ENCODE measurements around the gene NRIP3. TPM values are rescaled to one million over a fixed set of nuclear protein-coding genes. Genes with fewer than 3 reads are reported as not detected.

The NRIP3 gene
- total RNA-seq (2021) (1.1 and 2.1 TPM in 2 replicates), Bru-seq, nascent RNA (percentile 28 among the genes with signal in this experiment), BruChase-seq, experiment 1, labeled RNA remaining after a 2-hour chase (percentile 26 among the genes with signal in this experiment), BruChase-seq, experiment 2, labeled RNA remaining after a 6-hour chase (percentile 35 among the genes with signal in this experiment)
- long read RNA-seq, partial matches to known transcripts, result 0 of 3 reads
- long read RNA-seq, other reads (novel, unspliced or antisense), result 1 of 3 reads

DNA sequence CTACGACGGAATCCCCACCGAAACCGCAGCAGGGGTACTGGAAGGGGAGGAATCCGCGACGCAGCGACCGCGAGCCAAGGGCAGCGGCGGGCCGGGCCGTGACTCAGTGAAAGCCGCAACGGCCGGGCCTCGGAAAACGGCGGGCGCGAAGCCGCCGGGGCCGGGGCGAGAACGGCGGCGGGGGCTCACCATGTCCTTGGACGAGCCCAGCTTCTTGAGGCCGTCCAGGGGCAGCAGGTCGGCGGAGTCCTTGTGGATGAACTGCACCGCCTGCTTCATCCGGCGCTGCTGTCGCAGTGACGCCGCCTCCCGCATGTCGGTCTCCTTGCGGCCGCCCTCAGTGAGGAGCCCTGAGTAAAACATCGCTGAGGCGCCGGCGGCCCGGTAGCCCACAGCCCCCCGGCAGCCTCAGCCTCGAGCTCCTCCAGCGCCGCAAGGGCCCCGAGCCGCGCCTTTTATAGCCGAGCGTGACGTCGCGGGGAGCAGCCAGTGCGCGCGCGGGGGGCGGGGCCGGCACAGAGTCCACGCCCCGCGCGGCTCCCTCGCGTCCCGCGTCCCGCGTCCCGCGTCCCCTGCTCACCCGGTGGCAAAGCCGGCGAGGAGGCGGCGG, at the start of gene NRIP3:
Gene NRIP3, minus strand, starts transcription at position 429 of the 610 bp plus-strand sequence. Its CDS starts 66 bp downstream, at position 363.
- H3K27me3 ChIP-seq (ENCODE audit: insufficient read depth, low read depth), result peaks cover 20% of the 10 kb centered on the region
- ChIA-PET POLR2A (ENCODE audit: unreplicated experiment) (no interaction called here), CTCF (no interaction called here)
- no peak for TF ChIP-seq EZH2 (IDR thresholded peaks at IDR 0.05; ENCODE audit: low read depth)
- TF ChIP-seq, protein P1, sequence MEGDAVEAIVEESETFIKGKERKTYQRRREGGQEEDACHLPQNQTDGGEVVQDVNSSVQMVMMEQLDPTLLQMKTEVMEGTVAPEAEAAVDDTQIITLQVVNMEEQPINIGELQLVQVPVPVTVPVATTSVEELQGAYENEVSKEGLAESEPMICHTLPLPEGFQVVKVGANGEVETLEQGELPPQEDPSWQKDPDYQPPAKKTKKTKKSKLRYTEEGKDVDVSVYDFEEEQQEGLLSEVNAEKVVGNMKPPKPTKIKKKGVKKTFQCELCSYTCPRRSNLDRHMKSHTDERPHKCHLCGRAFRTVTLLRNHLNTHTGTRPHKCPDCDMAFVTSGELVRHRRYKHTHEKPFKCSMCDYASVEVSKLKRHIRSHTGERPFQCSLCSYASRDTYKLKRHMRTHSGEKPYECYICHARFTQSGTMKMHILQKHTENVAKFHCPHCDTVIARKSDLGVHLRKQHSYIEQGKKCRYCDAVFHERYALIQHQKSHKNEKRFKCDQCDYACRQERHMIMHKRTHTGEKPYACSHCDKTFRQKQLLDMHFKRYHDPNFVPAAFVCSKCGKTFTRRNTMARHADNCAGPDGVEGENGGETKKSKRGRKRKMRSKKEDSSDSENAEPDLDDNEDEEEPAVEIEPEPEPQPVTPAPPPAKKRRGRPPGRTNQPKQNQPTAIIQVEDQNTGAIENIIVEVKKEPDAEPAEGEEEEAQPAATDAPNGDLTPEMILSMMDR (conservative IDR thresholded peaks at IDR 0.05), result no peak
- no peaks in the 10 kb centered on the region for H4K20me1 ChIP-seq (ENCODE audit: insufficient read depth)
- no peak within 1 kb of the TSS for H3K27ac ChIP-seq
- peak in 1 of 2 experiments; percentile 38 for DNase-seq
- H3K9me3 ChIP-seq (ENCODE audit: insufficient read depth, low read depth), result no peaks in the 10 kb centered on the region
- H3K4me1 ChIP-seq (replicated peaks; ENCODE audit: insufficient read depth), result no peaks in the 10 kb centered on the region
- no TSS peak for BruUV-seq (replicated peaks)
- intact Hi-C loops (cut with micrococcal nuclease; ENCODE audit: unreplicated experiment), result no loop called here
- H3K79me2 ChIP-seq (ENCODE audit: low read depth), result no peaks in the 10 kb centered on the region
- H3K4me3 ChIP-seq, result peak within 1 kb of the TSS; percentile 35; the same call in 1 of the 2 replicates
- 0 out of 2 replicates have a peak within 1 kb of the TSS, but pooled peaks have one; percentile 48 for H2AFZ ChIP-seq
- H3K4me2 ChIP-seq, result peak within 1 kb of the TSS; percentile 64
- no peaks in the 10 kb centered on the region for H3K9me2 ChIP-seq (ENCODE audit: insufficient read depth)
- H3F3A ChIP-seq (ENCODE audit: insufficient read depth, low read depth), result no peaks in the 10 kb centered on the region
- H3K36me3 ChIP-seq (ENCODE audit: low read depth), result no peaks in the 10 kb centered on the region

DNA sequence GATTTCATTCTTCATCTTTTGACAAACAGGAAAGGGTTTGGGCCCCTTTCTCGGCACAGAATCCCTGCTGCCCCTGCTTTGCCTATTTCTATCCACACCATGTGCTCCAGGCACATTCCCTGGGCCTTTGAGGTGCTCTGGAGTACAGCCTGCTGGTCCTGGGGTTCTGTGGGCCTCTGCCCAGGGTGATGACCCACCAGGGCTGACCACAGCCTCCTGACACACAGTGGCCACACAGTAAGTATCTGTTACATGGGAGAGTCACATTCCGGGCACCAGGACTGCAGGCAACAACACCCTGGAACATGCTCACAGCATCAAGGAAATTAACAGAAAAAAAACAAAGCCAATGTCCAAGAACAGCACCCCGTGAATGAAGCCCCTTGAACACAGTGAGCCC, 48.5 kb upstream of the NRIP3 start:
- ChIA-PET POLR2A (ENCODE audit: unreplicated experiment) (no interaction called here), CTCF (no interaction called here)
- TF ChIP-seq, protein P1 (conservative IDR thresholded peaks at IDR 0.05), result no peak
- no peak for TF ChIP-seq EZH2 (IDR thresholded peaks at IDR 0.05; ENCODE audit: low read depth)
- no peak overlapping the region for H2AFZ ChIP-seq
- H3K27me3 ChIP-seq (ENCODE audit: insufficient read depth, low read depth), result no peaks in the 10 kb centered on the region
- H3K4me3 ChIP-seq, result no peak overlapping the region
- no peaks in the 10 kb centered on the region for H3K9me3 ChIP-seq (ENCODE audit: insufficient read depth, low read depth)
- no peaks in the 10 kb centered on the region for H3K79me2 ChIP-seq (ENCODE audit: low read depth)
- no peak for DNase-seq
- BruUV-seq (replicated peaks), result no TSS peak
- intact Hi-C loops (cut with micrococcal nuclease; ENCODE audit: unreplicated experiment), result no loop called here
- no peak overlapping the region for H3K4me2 ChIP-seq
- H3K9me2 ChIP-seq (ENCODE audit: insufficient read depth), result no peaks in the 10 kb centered on the region
- no peak overlapping the region for H3K27ac ChIP-seq
- H4K20me1 ChIP-seq (ENCODE audit: insufficient read depth), result no peaks in the 10 kb centered on the region
- no peaks in the 10 kb centered on the region for H3F3A ChIP-seq (ENCODE audit: insufficient read depth, low read depth)
- H3K4me1 ChIP-seq (replicated peaks; ENCODE audit: insufficient read depth), result no peaks in the 10 kb centered on the region
- no peaks in the 10 kb centered on the region for H3K36me3 ChIP-seq (ENCODE audit: low read depth)

DNA sequence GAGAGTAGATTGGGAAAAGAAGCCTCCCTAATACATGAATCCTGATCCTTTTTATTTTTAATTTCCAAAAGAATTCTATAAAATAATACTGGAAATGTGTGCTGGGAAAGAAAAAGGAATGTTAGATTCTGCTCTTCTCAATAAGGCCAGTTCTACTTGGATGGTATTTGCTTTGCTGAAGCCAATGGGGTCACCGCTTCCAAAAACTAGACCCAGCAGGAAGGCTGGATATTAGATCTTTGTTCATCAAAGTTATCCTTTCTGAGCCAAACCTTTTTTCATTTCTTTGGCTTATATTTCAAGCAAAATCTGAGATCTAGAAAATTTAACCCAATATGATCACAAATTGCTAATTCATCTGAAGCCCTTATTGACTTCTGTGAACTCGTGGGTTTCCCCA, 46.2 kb upstream of the NRIP3 start:
- no peak overlapping the region for H3K4me2 ChIP-seq
- H3K79me2 ChIP-seq (ENCODE audit: low read depth), result no peaks in the 10 kb centered on the region
- H3K4me3 ChIP-seq, result no peak overlapping the region
- H3K27me3 ChIP-seq (ENCODE audit: insufficient read depth, low read depth), result no peaks in the 10 kb centered on the region
- H3K9me2 ChIP-seq (ENCODE audit: insufficient read depth), result no peaks in the 10 kb centered on the region
- H3K36me3 ChIP-seq (ENCODE audit: low read depth), result no peaks in the 10 kb centered on the region
- TF ChIP-seq, protein P1 (conservative IDR thresholded peaks at IDR 0.05), result no peak
- TF ChIP-seq EZH2 (IDR thresholded peaks at IDR 0.05; ENCODE audit: low read depth), result no peak
- H2AFZ ChIP-seq, result no peak overlapping the region
- H3K27ac ChIP-seq, result no peak overlapping the region
- ChIA-PET POLR2A (ENCODE audit: unreplicated experiment) (no interaction called here), CTCF (no interaction called here)
- intact Hi-C loops (cut with micrococcal nuclease; ENCODE audit: unreplicated experiment), result no loop called here
- BruUV-seq (replicated peaks), result no TSS peak
- DNase-seq, result no peak
- H3K9me3 ChIP-seq (ENCODE audit: insufficient read depth, low read depth), result no peaks in the 10 kb centered on the region
- no peaks in the 10 kb centered on the region for H3F3A ChIP-seq (ENCODE audit: insufficient read depth, low read depth)
- H3K4me1 ChIP-seq (replicated peaks; ENCODE audit: insufficient read depth), result no peaks in the 10 kb centered on the region
- H4K20me1 ChIP-seq (ENCODE audit: insufficient read depth), result no peaks in the 10 kb centered on the region
